Lower leg skin (tissue), 3 donors: ENCODE results near the gene AP3S1.

Experiments
- CTCF ChIP-seq, 3 donors: fragments of 450-650 bp; IDR thresholded peaks; one replicate each; pipeline ENCODE4 v1.5.1; 2016; ENCODE audit warnings: antibody characterized with exemption in 3 of 3, mild to moderate bottlenecking in 3 of 3, moderate library complexity in 2 of 3
- POLR2A ChIP-seq, 2 donors: fragments of 450-650 bp; IDR thresholded peaks; one replicate each; pipeline ENCODE4 v1.6.1; 2016 to 2017; ENCODE audit warnings: antibody characterized with exemption in 2 of 2, mild to moderate bottlenecking in 1 of 2, moderate library complexity in 1 of 2

- TF ChIP-seq CTCF (IDR thresholded peaks at IDR 0.05) (no peak), POLR2A (IDR thresholded peaks at IDR 0.05) (no peak)
These were observed 45.1 kb upstream of the AP3S1 start for GRCh38 chr5:115796656-115797055.
